Measurements from ENCODE around the gene CPE. TPM values are rescaled to one million over a fixed set of nuclear protein-coding genes. Genes with fewer than 3 reads are reported as not detected.

Gene CPE
- total RNA-seq, 1 experiment from 2014 or later = 29.3 TPM

DNA sequence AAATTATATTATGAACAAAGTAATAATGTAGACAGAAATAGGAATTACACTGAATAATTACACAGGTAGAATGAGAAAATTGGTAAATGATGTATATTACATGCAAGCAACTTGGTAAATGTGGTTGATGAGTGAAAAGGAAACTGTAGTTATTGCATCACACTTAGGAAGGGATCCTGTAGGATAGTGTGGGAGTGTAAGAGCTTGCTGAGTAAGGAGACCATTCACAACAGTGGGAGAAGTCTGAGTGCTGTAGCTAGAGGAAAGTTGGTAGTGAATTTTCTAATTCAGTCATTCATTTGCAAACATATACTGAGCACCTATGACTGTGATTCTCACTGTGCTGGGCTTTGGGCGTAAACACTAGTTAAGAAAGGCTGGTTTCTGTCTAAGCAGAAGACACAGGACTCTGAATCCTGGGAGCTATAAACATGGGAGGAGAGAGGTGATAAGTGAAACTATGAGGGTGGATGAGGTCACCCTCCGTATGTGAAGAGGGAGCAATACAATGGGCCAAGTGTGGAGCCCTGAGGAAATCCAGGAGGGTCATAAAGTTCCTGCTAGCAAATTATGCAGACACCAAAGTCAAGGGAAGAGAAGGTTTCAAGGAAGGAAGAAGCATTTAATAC is 14.2 kb upstream of the CPE start:
- no peaks in the 10 kb centered on the region for H4K20me1 ChIP-seq (ENCODE audit: insufficient read depth)
- no peak overlapping the region for H3K9ac ChIP-seq (ENCODE audit: low read length)
- intact Hi-C loops (cut with micrococcal nuclease) = no loop called here
- no peak for ATAC-seq
- H3K4me1 ChIP-seq (ENCODE audit: control insufficient read depth in 1 of 2, insufficient read depth in 2 of 2, low read length in 2 of 2) = no peaks in the 10 kb centered on the region
- no peaks in the 10 kb centered on the region for H3K9me2 ChIP-seq (ENCODE audit: insufficient read depth)
- no TSS peak for BruUV-seq (replicated peaks)
- H2AFZ ChIP-seq (ENCODE audit: low read depth, low read length, poor library complexity, severe bottlenecking) = no peak overlapping the region
- H3K79me2 ChIP-seq (ENCODE audit: insufficient read depth, low read length) = no peaks in the 10 kb centered on the region
- POLR2A ChIA-PET = no interaction called here
- RAD21 ChIA-PET (ENCODE audit: low non-redundant PET in 1 of 2, low total read pairs in 2 of 2, uncharacterized antibody in 2 of 2, unreplicated experiment in 2 of 2) = interaction anchor here in 1 of 2 experiments (0.7 kb wide), 1 partner anchor 380 kb away, joined by 3 read pairs; no protein-coding TSS in a partner anchor
- no peaks in the 10 kb centered on the region for H3K36me3 ChIP-seq (ENCODE audit: control insufficient read depth in 1 of 2, insufficient read depth in 2 of 2, low read length in 2 of 2)
- no peak overlapping the region for H3K27ac ChIP-seq (ENCODE audit: low read depth, low read length)
- H3K4me2 ChIP-seq (ENCODE audit: low read length) = no peak overlapping the region
- DNase-seq (ENCODE audit: low read depth, low spot score) = no peak
- no peak overlapping the region for H3K4me3 ChIP-seq (replicated peaks in 1 of 2; ENCODE audit: low read depth in 1 of 2, low read length in 2 of 2)
- CTCF ChIA-PET = interaction anchor here (1.9 kb wide), 1 partner anchor 9 kb away, joined by 5 read pairs; no protein-coding TSS in a partner anchor
- H3K27me3 ChIP-seq (ENCODE audit: insufficient read depth, low read length) = no peaks in the 10 kb centered on the region
- TF ChIP-seq SRF (IDR thresholded peaks at IDR 0.05; ENCODE audit: low read depth) (no peak), CEBPB (IDR thresholded peaks at IDR 0.05; ENCODE audit: low read depth) (peak; percentile 52)
- H3K9me3 ChIP-seq (ENCODE audit: control insufficient read depth in 1 of 2, insufficient read depth in 1 of 2, low read depth in 1 of 2, low read length in 2 of 2) = no peaks in the 10 kb centered on the region

DNA sequence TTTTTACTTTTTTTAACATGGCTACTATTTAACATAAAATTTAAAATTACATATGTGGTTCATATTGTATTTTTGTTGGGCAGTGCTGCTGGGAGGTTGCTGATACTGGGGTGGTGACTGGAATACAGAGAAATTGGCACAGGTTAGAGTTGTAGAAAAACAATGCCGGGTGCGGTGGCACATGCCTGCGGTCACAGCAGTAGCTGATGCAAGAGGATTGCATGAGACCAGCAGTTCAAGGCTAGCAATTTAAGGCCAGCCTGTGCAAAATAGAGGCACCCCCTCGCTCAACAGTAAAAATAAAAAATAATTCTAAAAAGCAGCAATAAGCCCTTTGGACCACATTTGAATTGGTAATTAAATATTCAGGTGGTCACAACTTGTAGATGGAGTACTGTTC is 11.8 kb upstream of the CPE start:
- no TSS peak for BruUV-seq (replicated peaks)
- Histone ChIP-seq H3K4me1 (ENCODE audit: control insufficient read depth in 1 of 2, insufficient read depth in 2 of 2, low read length in 2 of 2) (no peaks in the 10 kb centered on the region), H3K4me2 (ENCODE audit: low read length) (no peak overlapping the region; the same call in 1 of the 2 replicates), H3K9ac (ENCODE audit: low read length) (no peak overlapping the region), H2AFZ (ENCODE audit: low read depth, low read length, poor library complexity, severe bottlenecking) (no peak overlapping the region), H3K9me3 (ENCODE audit: control insufficient read depth in 1 of 2, insufficient read depth in 1 of 2, low read depth in 1 of 2, low read length in 2 of 2) (no peaks in the 10 kb centered on the region), H3K9me2 (ENCODE audit: insufficient read depth) (no peaks in the 10 kb centered on the region), H3K4me3 (replicated peaks in 1 of 2; ENCODE audit: low read depth in 1 of 2, low read length in 2 of 2) (no peak overlapping the region), H3K27me3 (ENCODE audit: insufficient read depth, low read length) (no peaks in the 10 kb centered on the region), H3K79me2 (ENCODE audit: insufficient read depth, low read length) (no peaks in the 10 kb centered on the region), H3K36me3 (ENCODE audit: control insufficient read depth in 1 of 2, insufficient read depth in 2 of 2, low read length in 2 of 2) (no peaks in the 10 kb centered on the region), H3K27ac (ENCODE audit: low read depth, low read length) (no peak overlapping the region), H4K20me1 (ENCODE audit: insufficient read depth) (no peaks in the 10 kb centered on the region)
- intact Hi-C loops (cut with micrococcal nuclease) = no loop called here
- DNase-seq (ENCODE audit: low read depth, low spot score) = peak; percentile 22
- CTCF ChIA-PET = no interaction called here
- RAD21 ChIA-PET (ENCODE audit: low non-redundant PET in 1 of 2, low total read pairs in 2 of 2, uncharacterized antibody in 2 of 2, unreplicated experiment in 2 of 2) = no interaction called here
- POLR2A ChIA-PET = no interaction called here
- 0 out of 2 replicates have a peak, but pooled peaks have one; percentile 42 for ATAC-seq
- peak; percentile 19; the same call in 1 of the 2 replicates for TF ChIP-seq CBX3 (IDR thresholded peaks at IDR 0.05; ENCODE audit: low read depth)
- TF ChIP-seq TCF7L2 (IDR thresholded peaks at IDR 0.05; ENCODE audit: borderline replicate concordance, extremely low read depth, insufficient read depth, insufficient read length) = no peak
- no peak for TF ChIP-seq ELF1 (IDR thresholded peaks at IDR 0.05; ENCODE audit: borderline replicate concordance, low read depth)
- TF ChIP-seq POLR2A (IDR thresholded peaks at IDR 0.05; ENCODE audit: borderline replicate concordance, extremely low read depth, insufficient read depth, insufficient read length) = no peak
- peak; percentile 79 for TF ChIP-seq CEBPB (IDR thresholded peaks at IDR 0.05; ENCODE audit: low read depth)
- TF ChIP-seq, protein P1, sequence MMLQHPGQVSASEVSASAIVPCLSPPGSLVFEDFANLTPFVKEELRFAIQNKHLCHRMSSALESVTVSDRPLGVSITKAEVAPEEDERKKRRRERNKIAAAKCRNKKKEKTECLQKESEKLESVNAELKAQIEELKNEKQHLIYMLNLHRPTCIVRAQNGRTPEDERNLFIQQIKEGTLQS (IDR thresholded peaks at IDR 0.05) = peak; percentile 76
- TF ChIP-seq, protein P2, sequence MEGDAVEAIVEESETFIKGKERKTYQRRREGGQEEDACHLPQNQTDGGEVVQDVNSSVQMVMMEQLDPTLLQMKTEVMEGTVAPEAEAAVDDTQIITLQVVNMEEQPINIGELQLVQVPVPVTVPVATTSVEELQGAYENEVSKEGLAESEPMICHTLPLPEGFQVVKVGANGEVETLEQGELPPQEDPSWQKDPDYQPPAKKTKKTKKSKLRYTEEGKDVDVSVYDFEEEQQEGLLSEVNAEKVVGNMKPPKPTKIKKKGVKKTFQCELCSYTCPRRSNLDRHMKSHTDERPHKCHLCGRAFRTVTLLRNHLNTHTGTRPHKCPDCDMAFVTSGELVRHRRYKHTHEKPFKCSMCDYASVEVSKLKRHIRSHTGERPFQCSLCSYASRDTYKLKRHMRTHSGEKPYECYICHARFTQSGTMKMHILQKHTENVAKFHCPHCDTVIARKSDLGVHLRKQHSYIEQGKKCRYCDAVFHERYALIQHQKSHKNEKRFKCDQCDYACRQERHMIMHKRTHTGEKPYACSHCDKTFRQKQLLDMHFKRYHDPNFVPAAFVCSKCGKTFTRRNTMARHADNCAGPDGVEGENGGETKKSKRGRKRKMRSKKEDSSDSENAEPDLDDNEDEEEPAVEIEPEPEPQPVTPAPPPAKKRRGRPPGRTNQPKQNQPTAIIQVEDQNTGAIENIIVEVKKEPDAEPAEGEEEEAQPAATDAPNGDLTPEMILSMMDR (IDR thresholded peaks at IDR 0.05 in 2 of 3, conservative IDR thresholded peaks at IDR 0.05 in 1 of 3; ENCODE audit: borderline replicate concordance in 1 of 3, insufficient read depth in 1 of 3, low read depth in 2 of 3, low read length in 2 of 3) = no peak
- TF ChIP-seq, protein P3, sequence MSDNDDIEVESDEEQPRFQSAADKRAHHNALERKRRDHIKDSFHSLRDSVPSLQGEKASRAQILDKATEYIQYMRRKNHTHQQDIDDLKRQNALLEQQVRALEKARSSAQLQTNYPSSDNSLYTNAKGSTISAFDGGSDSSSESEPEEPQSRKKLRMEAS (IDR thresholded peaks at IDR 0.05) = peak; percentile 71
- peak; percentile 42; the same call in 1 of the 2 replicates for TF ChIP-seq POLR2AphosphoS5 (IDR thresholded peaks at IDR 0.05; ENCODE audit: low read depth, low read length)
- TF ChIP-seq SP1 (IDR thresholded peaks at IDR 0.05; ENCODE audit: low read depth) = 0 out of 2 replicates have a peak, but pooled peaks have one; percentile 19
- no peak for TF ChIP-seq RAD21 (IDR thresholded peaks at IDR 0.05; ENCODE audit: low read depth)
- TF ChIP-seq SIN3A (IDR thresholded peaks at IDR 0.05; ENCODE audit: low read depth) = no peak
- no peak for TF ChIP-seq EZH2phosphoT487 (IDR thresholded peaks at IDR 0.05; ENCODE audit: borderline replicate concordance)
- no peak for TF ChIP-seq JUND (IDR thresholded peaks at IDR 0.05)

Measured in HCT116 (cell line).